HG02798 (cell line): ENCODE measurements around the gene EFCAB5.
"Not testable (repeated sequence)": the region's sequence is repeated elsewhere in the genome, so short reads cannot be mapped to it uniquely, and the experiment has no call there.

Experiments used
- ATAC-seq: cut with Tn5 transposase; IDR thresholded peaks from one replicate; pipeline ENCODE4 v1.9.1; 2021; ENCODE audit warnings: mild to moderate bottlenecking; ENCODE audit not compliant: unreplicated experiment, poor library complexity

The EFCAB5 gene

DNA sequence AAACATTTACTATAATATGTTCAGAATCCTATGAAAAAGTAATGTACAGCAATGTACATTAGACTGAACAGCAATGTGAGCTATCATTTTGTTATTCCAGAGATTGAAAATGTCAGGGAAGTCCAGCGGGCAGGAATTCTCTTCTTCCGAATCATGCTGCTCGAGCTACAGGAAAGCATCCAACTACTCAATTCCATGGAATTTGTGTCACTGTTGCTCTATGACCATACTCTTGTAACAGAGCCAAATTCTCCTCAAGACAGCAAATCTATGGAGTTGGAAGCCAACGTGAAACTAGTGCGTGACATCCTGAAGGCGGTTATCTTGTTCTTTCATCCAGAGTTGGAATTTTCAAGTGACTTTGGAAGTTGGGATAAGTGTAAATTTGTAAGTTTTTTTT, 150.3 kb downstream of the EFCAB5 start:
- no peak for ATAC-seq

- no peak for ATAC-seq
Measured at GRCh38 chr17:30092886-30093285, 151.5 kb downstream of the EFCAB5 start.

GRCh38 chr17:30093463-30094147, 152.2 kb downstream of the EFCAB5 start:
- ATAC-seq, result no peak

DNA sequence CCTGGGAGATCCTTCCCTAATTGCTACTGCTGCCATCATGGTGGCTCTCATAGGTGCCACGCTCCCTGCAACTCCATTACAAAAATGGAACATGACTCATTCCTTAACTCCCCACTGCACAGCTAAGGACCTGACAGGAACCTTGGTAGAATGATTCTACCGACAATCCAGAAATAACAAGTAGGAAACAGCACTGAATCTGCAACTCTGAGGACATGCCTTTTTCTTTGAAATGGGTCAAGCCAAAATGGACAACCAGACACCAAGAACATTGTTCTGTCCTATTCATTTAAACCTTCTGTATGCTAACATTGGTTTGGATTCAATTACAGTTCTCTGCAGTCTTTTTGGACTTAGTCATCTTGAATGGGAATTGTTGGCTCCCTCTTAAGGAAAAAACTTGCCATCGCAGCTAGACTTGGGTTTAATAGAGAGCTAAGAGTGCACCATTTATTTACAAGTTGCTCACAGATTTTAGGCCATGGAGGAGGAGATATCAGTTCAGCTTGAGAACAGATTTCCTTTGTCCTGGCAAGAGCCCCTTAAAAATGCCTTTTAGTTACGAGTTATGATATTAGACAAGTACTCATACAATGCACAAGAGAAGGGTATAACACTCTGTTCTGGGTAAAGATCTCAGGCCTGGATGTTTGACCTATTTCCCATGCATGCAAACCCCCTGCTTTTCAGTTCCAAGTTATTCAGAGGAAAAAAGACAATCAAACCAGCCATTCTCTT, 154.2 kb downstream of the EFCAB5 start:
- no peak for ATAC-seq

GRCh38 chr17:30101686-30102390, 160.4 kb downstream of the EFCAB5 start:
- no peak for ATAC-seq

- no peak for ATAC-seq
Measured at GRCh38 chr17:30103921-30104320, 162.5 kb downstream of the EFCAB5 start.

GRCh38 chr17:30104575-30105339, 163.3 kb downstream of the EFCAB5 start:
- peak; percentile 67 for ATAC-seq

DNA sequence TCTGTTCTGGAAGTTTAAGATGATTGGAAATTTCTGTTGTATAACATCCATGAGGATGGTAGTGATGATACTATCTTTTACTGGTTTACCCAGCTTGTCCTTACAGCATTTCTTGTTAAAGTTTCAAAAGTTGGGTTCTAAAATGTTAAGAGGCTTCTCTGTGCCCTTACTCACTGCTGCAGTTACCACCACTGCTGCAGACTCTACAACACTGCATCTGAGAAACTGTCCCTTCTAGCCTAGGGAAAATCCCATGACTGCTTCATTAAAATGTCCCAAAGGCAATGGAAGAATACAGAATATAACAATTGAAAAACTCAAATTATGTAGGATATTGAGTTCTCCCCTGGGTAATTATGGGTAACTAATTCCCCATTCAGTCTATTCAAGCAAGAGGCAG, 171.4 kb downstream of the EFCAB5 start:
- no peak for ATAC-seq

DNA sequence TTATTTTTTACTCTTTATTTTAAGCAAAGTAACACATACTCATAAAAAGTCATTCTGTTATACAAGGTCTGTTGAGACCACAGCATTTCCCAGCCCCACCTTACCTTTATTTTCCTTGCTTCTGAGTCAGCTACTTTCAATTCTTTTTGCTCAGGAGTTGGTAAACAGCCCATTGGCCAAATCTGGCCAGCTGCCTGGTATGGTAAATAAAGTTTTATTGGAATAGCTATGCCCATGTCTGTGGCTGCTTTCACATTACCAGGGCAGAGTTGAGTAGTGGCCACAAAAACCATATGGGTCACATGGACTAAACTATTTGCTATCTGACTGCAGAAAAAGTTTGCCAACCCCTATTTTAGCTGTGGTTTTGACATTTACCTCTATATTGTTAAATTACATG, 171.8 kb downstream of the EFCAB5 start:
- no peak for ATAC-seq

DNA sequence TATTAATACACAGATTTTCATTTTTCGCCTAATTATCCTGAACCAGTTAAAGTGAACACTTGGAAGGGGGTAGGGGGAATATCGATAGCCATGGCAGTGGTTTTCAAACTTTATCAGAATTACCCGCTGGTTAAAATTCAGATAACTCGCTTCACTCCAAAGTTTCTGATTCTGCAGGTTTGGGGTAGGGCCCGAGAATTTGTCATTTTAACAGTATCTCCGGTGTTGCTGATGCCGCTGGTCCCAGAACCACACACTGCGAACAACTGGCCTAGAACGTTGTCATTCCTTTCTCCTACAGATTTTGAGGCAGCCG, 174.9 kb downstream of the EFCAB5 start:
- ATAC-seq, result no peak

DNA sequence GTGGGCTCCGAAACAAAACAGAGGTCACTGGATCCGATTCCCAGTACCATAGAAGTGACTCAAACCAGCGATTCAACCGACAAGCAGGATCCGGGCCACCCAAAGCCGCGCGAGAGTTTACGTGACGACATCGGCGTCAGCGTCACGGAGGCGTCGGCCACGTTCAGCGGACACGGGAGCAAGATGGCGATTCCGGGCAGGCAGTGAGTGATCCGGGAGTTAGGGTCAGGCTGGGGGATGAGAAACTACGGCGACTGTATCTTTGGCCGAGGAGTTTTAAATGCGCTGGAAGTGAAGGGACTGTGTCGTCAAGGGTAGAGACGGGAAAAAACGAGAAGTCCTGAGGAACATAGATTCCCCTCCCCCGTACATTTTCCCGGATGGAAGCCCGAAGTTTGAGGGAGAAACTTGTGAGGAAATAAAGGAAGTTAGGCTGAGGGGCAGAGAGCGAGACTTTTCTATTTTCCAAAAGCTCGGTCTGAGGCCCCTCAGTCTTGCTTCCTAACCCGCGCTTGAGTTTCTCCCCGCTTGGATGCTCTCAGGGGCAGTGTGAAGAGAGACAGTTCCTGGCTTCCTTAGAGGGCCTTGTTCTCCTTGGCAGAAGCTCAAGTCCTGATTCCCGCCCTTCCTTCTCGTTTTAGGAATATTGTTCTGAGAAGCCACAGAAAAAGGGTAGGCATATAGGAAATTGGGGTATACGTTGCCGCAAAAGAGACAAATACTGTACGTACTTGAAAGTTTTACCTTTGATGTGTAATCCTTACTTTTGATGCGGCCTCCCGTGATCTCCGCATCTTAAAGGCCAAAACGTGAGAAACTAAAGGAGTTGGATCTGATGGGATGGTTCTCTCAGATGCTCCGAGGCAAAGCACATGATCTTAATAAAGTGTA, 175.5 kb downstream of the EFCAB5 start, which contains the start of gene NSRP1:
TSS of gene NSRP1 (plus strand) at position 156 of the 891 bp plus-strand sequence. CDS start at position 184, 28 bp downstream.
- peak; percentile 93 for ATAC-seq

DNA sequence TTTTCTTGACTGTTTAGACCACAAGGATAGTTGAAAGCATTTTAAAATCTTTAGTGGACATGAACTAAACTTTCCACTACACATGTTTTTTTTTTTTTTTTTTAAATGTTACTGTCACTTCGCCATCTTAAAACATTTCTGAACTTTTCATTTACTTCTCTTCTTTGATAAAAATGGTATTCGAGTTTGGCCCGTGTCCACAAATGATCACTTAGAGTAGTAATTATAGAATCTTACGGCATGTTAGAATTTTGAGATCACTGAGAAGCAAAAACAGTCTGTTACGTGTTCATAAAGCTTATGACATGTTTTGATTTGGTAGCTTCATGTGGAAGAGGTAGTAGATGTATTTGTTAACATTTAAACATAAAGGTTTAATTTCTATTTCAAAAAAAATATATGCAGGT, 176.2 kb downstream of the EFCAB5 start:
- ATAC-seq, result no peak

DNA sequence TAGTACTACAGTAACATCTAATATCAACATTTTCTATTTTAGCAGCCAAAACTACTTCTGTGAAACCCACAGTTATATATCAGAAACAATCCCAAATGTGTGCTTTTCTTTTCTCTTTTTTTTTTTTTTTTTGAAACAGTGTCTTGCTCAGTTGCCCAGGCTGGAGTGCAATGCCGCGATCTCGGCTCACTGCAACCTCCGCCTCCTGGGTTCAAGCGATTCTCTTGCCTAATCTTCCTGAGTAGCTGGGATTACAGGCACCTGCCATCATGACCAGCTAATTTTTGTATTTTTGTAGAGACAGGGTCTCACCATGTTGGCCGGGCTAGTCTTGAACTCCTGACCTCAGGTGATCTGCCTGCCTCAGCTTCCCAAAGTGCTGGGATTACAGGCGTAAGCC, 177.2 kb downstream of the EFCAB5 start:
- not testable (repeated sequence) for ATAC-seq

GRCh38 chr17:30124273-30124796, 182.9 kb downstream of the EFCAB5 start:
- ATAC-seq, result no peak

GRCh38 chr17:30130121-30130520, 188.7 kb downstream of the EFCAB5 start:
- no peak for ATAC-seq

DNA sequence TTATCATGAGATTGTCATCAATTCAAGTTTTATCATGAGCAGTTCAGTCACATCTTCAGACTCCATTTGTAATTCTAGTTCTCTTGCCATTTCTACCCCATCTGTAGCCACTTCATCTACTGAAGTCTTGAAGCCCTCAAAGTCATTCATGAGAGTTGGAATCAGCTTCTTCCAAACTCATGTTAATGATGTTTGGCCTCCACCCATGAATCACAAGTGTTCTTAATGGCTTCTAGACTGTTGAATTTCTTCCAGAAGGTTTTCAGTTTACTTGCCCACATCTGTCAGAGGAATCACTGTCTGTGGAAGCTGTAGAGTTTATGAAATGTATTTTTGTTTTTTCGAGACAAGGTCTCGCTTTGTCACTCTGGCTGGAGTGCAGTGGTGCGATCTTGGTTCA, 191.2 kb downstream of the EFCAB5 start:
- ATAC-seq, result no peak

DNA sequence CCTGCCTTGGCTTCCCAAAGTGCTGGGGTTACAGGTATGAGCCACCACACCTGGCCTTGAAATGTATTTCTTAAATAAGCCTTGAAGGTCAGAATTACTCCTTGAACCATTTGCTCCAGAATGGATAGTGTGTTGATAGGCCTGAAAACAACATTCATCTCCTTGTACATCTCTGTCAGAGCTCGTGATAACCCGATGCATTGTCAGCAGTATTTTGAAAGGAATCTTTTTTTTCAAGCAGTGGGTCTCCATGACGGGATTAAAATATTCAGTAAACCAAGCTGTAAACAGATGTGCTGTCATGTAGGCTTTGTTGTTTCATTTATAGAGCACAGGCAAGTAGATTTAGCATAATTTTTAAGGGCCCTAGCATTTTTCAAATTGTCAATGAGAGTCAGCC, 191.8 kb downstream of the EFCAB5 start:
- ATAC-seq, result no peak

DNA sequence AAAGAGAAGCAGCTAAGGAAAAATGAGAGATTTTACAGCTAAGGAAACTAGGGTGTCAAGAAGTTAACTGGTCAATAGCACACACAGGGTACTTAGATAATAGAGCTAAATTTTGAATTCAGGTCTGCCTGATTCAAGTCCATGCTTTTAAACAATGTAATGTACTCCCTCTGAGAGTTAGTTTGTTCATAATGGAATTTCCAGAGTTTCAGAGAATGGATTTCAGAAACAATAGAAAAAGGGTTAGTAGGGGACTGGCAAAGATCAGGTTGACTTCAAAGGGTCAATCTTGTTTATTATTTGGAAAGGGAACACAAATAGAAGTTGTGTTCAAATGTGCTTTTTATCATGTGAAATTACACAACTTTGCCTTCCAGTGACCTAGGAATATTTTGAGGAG, 193.1 kb downstream of the EFCAB5 start:
- ATAC-seq, result no peak

DNA sequence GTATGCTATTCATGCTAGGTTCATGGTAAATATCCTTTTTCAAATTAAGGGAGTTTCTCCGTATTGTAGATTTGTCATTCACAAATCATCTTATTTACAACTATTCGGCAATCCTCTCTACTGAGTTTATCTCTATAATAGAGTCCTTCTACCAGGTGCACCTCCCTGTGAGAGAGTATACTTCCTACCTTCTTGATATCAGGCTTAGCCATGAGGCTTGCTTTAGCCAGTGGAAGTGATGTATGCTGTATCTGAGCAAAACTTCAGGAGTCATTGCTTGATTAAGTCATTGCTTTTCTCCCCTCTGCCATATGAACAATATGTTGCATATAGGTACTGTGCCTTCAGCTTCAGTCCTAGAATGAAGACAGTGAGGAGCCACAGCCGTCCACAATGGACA, 195.7 kb downstream of the EFCAB5 start:
- ATAC-seq, result no peak
